Spleen (tissue), 7 donors: Measurements from ENCODE around the gene NOXO1.
"Not testable (repeated sequence)": the region's sequence is repeated elsewhere in the genome, so short reads cannot be mapped to it uniquely, and the experiment has no call there.

Experiments used
- POLR2AphosphoS5 ChIP-seq, 3 donors: sonication (generic); formaldehyde crosslinking; IDR thresholded peaks; one replicate each; pipeline ENCODE4 v1.5.1; 2017; ENCODE audit warnings: antibody characterized with exemption in 3 of 3
- TF ChIP-seq, protein P1 (sequence below), 11 experiments: fragments of 200-600 bp in 7 of 11; fragments of 450-650 bp in 4 of 11; sonication (generic) in 4 of 11; IDR thresholded peaks in 8 of 11; conservative IDR thresholded peaks in 3 of 11; 1 replicate in 7 of 11; 2 replicates in 4 of 11; pipeline versions ENCODE4 v1.4.0 to v1.8.0; 2016 to 2021; ENCODE audit warnings: antibody characterized with exemption in 11 of 11, inconsistent platforms in 4 of 11, mild to moderate bottlenecking in 1 of 11
- donor health status: DM: no; HTN: no; CAD: no; lungs with moderate emphysema.
- donor health status: DM: no; HTN: no; CAD: no.
- donor health status: DM: no; HTN: no; CAD: no.

DNA sequence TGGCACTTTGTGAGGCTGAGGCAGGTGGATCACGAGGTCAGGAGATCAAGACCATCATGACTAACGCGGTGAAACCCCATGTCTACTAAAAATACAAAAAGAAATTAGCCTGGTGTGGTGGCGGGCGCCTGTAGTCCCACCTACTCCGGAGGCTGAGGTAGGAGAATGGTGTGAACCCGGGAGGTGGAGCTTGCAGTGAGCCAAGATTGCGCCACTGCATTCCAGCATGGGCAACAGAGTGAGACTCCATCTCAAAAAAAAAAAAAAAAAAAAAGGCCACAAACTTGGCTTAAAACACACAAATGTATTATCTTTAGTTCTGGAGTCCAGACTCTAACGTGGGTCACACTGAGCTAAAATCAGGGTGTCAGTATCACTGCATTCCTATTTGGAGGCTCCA, 30.5 kb upstream of the NOXO1 start:
- TF ChIP-seq POLR2AphosphoS5 (IDR thresholded peaks at IDR 0.05), result not testable (repeated sequence)
- TF ChIP-seq, protein P1, sequence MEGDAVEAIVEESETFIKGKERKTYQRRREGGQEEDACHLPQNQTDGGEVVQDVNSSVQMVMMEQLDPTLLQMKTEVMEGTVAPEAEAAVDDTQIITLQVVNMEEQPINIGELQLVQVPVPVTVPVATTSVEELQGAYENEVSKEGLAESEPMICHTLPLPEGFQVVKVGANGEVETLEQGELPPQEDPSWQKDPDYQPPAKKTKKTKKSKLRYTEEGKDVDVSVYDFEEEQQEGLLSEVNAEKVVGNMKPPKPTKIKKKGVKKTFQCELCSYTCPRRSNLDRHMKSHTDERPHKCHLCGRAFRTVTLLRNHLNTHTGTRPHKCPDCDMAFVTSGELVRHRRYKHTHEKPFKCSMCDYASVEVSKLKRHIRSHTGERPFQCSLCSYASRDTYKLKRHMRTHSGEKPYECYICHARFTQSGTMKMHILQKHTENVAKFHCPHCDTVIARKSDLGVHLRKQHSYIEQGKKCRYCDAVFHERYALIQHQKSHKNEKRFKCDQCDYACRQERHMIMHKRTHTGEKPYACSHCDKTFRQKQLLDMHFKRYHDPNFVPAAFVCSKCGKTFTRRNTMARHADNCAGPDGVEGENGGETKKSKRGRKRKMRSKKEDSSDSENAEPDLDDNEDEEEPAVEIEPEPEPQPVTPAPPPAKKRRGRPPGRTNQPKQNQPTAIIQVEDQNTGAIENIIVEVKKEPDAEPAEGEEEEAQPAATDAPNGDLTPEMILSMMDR (IDR thresholded peaks at IDR 0.05 in 8 of 11, conservative IDR thresholded peaks at IDR 0.05 in 3 of 11), result not testable (repeated sequence)
